Peyer's patch (tissue), 4 donors: ENCODE measurements around the gene PDZD2. TPM values are rescaled to one million over a fixed set of nuclear protein-coding genes. Genes with fewer than 3 reads are reported as not detected.

Source experiments
- DNase-seq, 3 donors: peaks; one replicate each; pipeline ENCODE4 v3.0.0-alpha.2; 2017 to 2019
- H3K27ac ChIP-seq, 4 donors: fragments of 200-600 bp; sonication (generic); one replicate each; pipeline ENCODE4 v1.5.1; 2016 to 2019
- H3K27me3 ChIP-seq, 2 donors: fragments of 200-600 bp; sonication (generic); one replicate each; pipeline ENCODE4 v1.5.1; 2019
- H3K36me3 ChIP-seq, 3 donors: fragments of 200-600 bp; sonication (generic); one replicate each; pipeline ENCODE4 v1.5.1; 2016 to 2019
- H3K4me1 ChIP-seq, 4 donors: fragments of 200-600 bp; sonication (generic); one replicate each; pipeline ENCODE4 v1.5.1; 2016 to 2019
- H3K4me3 ChIP-seq, 4 donors: fragments of 200-600 bp; sonication (generic); 1 replicate in 3 of 4; 2 replicates in 1 of 4; pipeline ENCODE4 v1.5.1; 2016 to 2019; ENCODE audit warnings: mild to moderate bottlenecking in 1 of 4
- H3K9me3 ChIP-seq, 4 donors: fragments of 200-600 bp; sonication (generic); one replicate each; pipeline ENCODE4 v1.5.1; 2016 to 2019; ENCODE audit warnings: mild to moderate bottlenecking in 1 of 4
- CTCF ChIP-seq, 6 experiments: fragments of 450-650 bp in 4 of 6; fragments of 200-600 bp in 2 of 6; sonication (generic) in 1 of 6; IDR thresholded peaks; one replicate each; pipeline ENCODE4 v1.5.1; 2017 to 2019; ENCODE audit warnings: antibody characterized with exemption in 6 of 6, mild to moderate bottlenecking in 3 of 6, moderate library complexity in 1 of 6
- POLR2A ChIP-seq, 2 donors: fragments of 450-650 bp; IDR thresholded peaks; one replicate each; pipeline ENCODE4 v1.5.1; 2017; ENCODE audit warnings: antibody characterized with exemption in 2 of 2, mild to moderate bottlenecking in 2 of 2, moderate library complexity in 2 of 2
- total RNA-seq, 4 donors: library from RNA; depleted of rRNA; stranded (reverse); fragments of >200 nt; gene quantifications; one replicate each; pipeline ENCODE4 v1.1.0, GENCODE V29; 2016

The PDZD2 gene
- total RNA-seq, 4 donors from 2014 or later = 0.53 to 7.4 (median 3.0) TPM

GRCh38 chr5:32100691-32101302 is 461.9 kb downstream of the PDZD2 start:
- TF ChIP-seq CTCF (IDR thresholded peaks at IDR 0.05) = no peak
- TF ChIP-seq POLR2A (IDR thresholded peaks at IDR 0.05) = no peak
- Histone ChIP-seq H3K27ac (no peak overlapping the region), H3K36me3 (peaks cover 0 to 66% (median 0%) of the 10 kb centered on the region in 3 donors), H3K4me3 (no peak overlapping the region), H3K27me3 (no peaks in the 10 kb centered on the region), H3K9me3 (no peaks in the 10 kb centered on the region), H3K4me1 (peaks cover 0 to 9% (median 0%) of the 10 kb centered on the region in 4 donors)
- no peak for DNase-seq

GRCh38 chr5:32102254-32102986 is 463.5 kb downstream of the PDZD2 start:
- Histone ChIP-seq H3K4me1 (peaks cover 0 to 9% (median 0%) of the 10 kb centered on the region in 4 donors), H3K27me3 (no peaks in the 10 kb centered on the region), H3K27ac (no peak overlapping the region), H3K36me3 (peaks cover 0 to 82% (median 0%) of the 10 kb centered on the region in 3 donors), H3K9me3 (no peaks in the 10 kb centered on the region), H3K4me3 (no peak overlapping the region)
- no peak for TF ChIP-seq POLR2A (IDR thresholded peaks at IDR 0.05)
- no peak for TF ChIP-seq CTCF (IDR thresholded peaks at IDR 0.05)
- no peak for DNase-seq

- no peak for TF ChIP-seq POLR2A (IDR thresholded peaks at IDR 0.05)
- TF ChIP-seq CTCF (IDR thresholded peaks at IDR 0.05) = no peak
- no peak for DNase-seq
- no peak overlapping the region for H3K4me3 ChIP-seq
- no peak overlapping the region for H3K27ac ChIP-seq
- H3K9me3 ChIP-seq = no peaks in the 10 kb centered on the region
- H3K27me3 ChIP-seq = no peaks in the 10 kb centered on the region
- peaks cover 0 to 9% (median 0%) of the 10 kb centered on the region in 4 donors for H3K4me1 ChIP-seq
- peaks cover 0 to 93% (median 0%) of the 10 kb centered on the region in 3 donors for H3K36me3 ChIP-seq
Measured at GRCh38 chr5:32103521-32103920, 464.6 kb downstream of the PDZD2 start.

- Histone ChIP-seq H3K27ac (no peak overlapping the region), H3K27me3 (no peaks in the 10 kb centered on the region), H3K4me1 (no peaks in the 10 kb centered on the region), H3K9me3 (no peaks in the 10 kb centered on the region), H3K4me3 (no peak overlapping the region), H3K36me3 (peaks cover 0 to 89% (median 0%) of the 10 kb centered on the region in 3 donors)
- DNase-seq = no peak
- TF ChIP-seq POLR2A (IDR thresholded peaks at IDR 0.05) (no peak), CTCF (IDR thresholded peaks at IDR 0.05) (no peak)
Measured at GRCh38 chr5:32107291-32107690, 468.4 kb downstream of the PDZD2 start.

GRCh38 chr5:32108167-32108566 is 469.2 kb downstream of the PDZD2 start:
- H3K36me3 ChIP-seq = peaks cover 0 to 89% (median 0%) of the 10 kb centered on the region in 3 donors
- no peak overlapping the region for H3K4me3 ChIP-seq
- no peak for DNase-seq
- no peaks in the 10 kb centered on the region for H3K27me3 ChIP-seq
- H3K9me3 ChIP-seq = no peaks in the 10 kb centered on the region
- H3K4me1 ChIP-seq = no peaks in the 10 kb centered on the region
- no peak overlapping the region for H3K27ac ChIP-seq
- TF ChIP-seq POLR2A (IDR thresholded peaks at IDR 0.05) (no peak), CTCF (IDR thresholded peaks at IDR 0.05) (no peak)
